HFFc6 (cell line): ENCODE data around the gene FAM221B. TPM values are rescaled to one million over a fixed set of nuclear protein-coding genes. Genes with fewer than 3 reads are reported as not detected.
A peak's percentile ranks its signal among the peaks of the same experiment; 100 is the strongest.

Experiments used
- DNase-seq: peaks from one replicate; pipeline ENCODE4 v3.0.0-alpha.2; 2018
- H3K27ac Mint-ChIP-seq: 2 replicates; pipeline ENCODE4 v1.8.0; 2020; ENCODE audit warnings: mild to moderate bottlenecking, mixed read lengths
- H3K27me3 Mint-ChIP-seq: 2 replicates; pipeline ENCODE4 v1.8.0; 2021; ENCODE audit warnings: mild to moderate bottlenecking, moderate library complexity, mixed read lengths; ENCODE audit not compliant: insufficient read depth
- H3K36me3 Mint-ChIP-seq: 2 replicates; pipeline ENCODE4 v1.8.0; 2021; ENCODE audit warnings: low read depth, mixed read lengths
- H3K4me1 Mint-ChIP-seq: 2 replicates; pipeline ENCODE4 v1.8.0; 2020; ENCODE audit warnings: low read depth, mixed read lengths
- H3K4me3 Mint-ChIP-seq: 2 replicates; pipeline ENCODE4 v1.8.0; 2020; ENCODE audit warnings: mild to moderate bottlenecking, moderate library complexity, mixed read lengths
- H3K9me3 Mint-ChIP-seq: 2 replicates; pipeline ENCODE4 v1.8.0; 2020; ENCODE audit warnings: mild to moderate bottlenecking, mixed read lengths
- CTCF ChIP-seq: fragments of 200-600 bp; sonication (generic); IDR thresholded peaks from 2 replicates; pipeline ENCODE4 v1.5.0; 2021; ENCODE audit warnings: antibody characterized with exemption, mild to moderate bottlenecking
- total RNA-seq, 6 experiments: library from RNA; stranded (reverse); fragmentation: NEBNext Ultra II Directional; extraction: Animal tissue kit (Norgen Biotek cat#: 25700); gene quantifications; 2 replicates in 1 of 6; 3 replicates in 5 of 6; pipeline ENCODE4 v1.2.3, GENCODE V29; 2021

The FAM221B gene
- total RNA-seq, 6 experiments from 2014 or later = not detected

- peak overlapping the region; percentile 75; the same call in 1 of the 2 replicates for H3K27ac Mint-ChIP-seq
- H3K36me3 Mint-ChIP-seq = no peaks in the 10 kb centered on the region
- H3K27me3 Mint-ChIP-seq = no peaks in the 10 kb centered on the region; the same call in none of the 2 replicates
- no peak overlapping the region for H3K4me3 Mint-ChIP-seq
- no peak for DNase-seq
- no peak for TF ChIP-seq CTCF
- H3K9me3 Mint-ChIP-seq = no peaks in the 10 kb centered on the region
- H3K4me1 Mint-ChIP-seq = peaks cover 45% of the 10 kb centered on the region
These were observed 17.6 kb upstream of the FAM221B start for GRCh38 chr9:35845824-35846771.

DNA sequence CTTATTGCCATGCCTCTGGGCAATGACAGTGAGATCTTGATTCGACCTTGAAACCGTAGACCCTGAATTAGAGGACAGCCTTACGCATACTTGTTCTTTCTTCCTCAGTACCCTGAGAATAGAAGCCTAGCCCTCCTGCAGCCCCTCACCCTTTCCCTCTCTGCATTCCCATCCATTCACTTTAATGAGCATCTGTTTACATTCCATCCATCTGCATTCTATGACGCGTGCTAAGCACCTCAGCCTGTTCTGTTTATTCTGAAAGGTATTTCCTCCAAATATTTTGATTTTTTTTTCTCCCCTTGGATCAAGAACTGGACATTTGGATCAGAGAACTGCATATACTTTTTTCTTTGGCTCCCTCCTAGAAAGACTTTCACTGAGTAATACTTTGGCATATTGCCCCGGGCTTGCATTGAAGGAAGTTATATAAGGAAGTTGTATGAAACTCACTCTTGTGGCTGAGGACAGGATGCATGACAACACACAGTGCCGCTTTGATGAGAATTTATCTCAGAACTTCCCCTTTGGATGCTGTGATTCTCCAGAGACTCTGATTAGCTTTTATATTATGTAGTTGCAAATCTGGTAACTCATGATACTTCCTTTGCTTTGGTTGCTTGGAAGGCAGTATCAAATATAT, 16.2 kb upstream of the FAM221B start:
- Mint-ChIP-seq H3K4me3 (peak overlapping the region; percentile 33; the same call in 1 of the 2 replicates), H3K27me3 (no peaks in the 10 kb centered on the region; the same call in none of the 2 replicates), H3K36me3 (no peaks in the 10 kb centered on the region), H3K9me3 (no peaks in the 10 kb centered on the region), H3K27ac (peak overlapping the region; percentile 75), H3K4me1 (peaks cover 45% of the 10 kb centered on the region)
- DNase-seq = peak; percentile 90
- TF ChIP-seq CTCF = no peak

- H3K4me1 Mint-ChIP-seq = peaks cover 31% of the 10 kb centered on the region
- H3K27ac Mint-ChIP-seq = no peak overlapping the region
- no peak for DNase-seq
- peaks cover 4% of the 10 kb centered on the region for H3K27me3 Mint-ChIP-seq
- H3K4me3 Mint-ChIP-seq = no peak overlapping the region
- no peak for TF ChIP-seq CTCF
- H3K9me3 Mint-ChIP-seq = no peaks in the 10 kb centered on the region
- no peaks in the 10 kb centered on the region for H3K36me3 Mint-ChIP-seq
These were observed 14.3 kb upstream of the FAM221B start for GRCh38 chr9:35842795-35843194.

DNA sequence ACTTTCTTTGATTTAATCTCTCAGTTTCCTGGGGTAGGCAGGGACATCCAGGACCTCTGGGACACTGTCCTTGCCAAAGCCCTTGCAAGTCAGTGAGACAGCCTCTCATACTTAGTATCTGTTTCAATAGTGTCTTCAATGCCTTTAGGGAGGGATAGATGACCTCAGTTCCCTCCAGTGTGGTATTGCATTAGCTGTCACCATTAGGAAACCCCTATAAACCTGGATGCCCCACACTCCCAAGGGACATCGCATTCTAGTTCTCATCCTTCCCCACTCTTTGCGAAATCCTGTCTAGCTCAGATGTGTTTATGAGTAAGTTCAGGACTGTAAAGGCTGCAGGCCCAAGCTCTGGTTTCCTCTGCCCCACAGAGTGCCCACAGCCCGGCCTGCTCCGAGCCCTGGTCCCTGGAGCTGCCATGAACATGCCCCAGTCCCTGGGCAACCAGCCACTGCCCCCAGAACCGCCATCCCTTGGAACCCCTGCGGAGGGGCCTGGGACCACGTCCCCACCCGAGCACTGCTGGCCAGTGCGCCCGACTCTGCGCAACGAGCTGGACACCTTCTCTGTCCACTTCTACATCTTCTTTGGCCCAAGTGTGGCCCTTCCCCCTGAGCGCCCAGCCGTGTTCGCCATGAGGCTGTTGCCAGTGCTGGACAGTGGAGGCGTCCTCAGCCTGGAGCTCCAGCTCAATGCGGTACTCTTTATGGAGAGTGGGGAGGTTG, 13.7 kb upstream of the FAM221B start:
- Mint-ChIP-seq H3K4me3 (no peak overlapping the region), H3K4me1 (peaks cover 25% of the 10 kb centered on the region), H3K27ac (no peak overlapping the region), H3K36me3 (no peaks in the 10 kb centered on the region; the same call in 1 of the 2 replicates), H3K9me3 (no peaks in the 10 kb centered on the region), H3K27me3 (peaks cover 4% of the 10 kb centered on the region)
- TF ChIP-seq CTCF = no peak
- DNase-seq = no peak

GRCh38 chr9:35841645-35841900, 13.0 kb upstream of the FAM221B start:
- TF ChIP-seq CTCF = no peak
- Mint-ChIP-seq H3K9me3 (no peaks in the 10 kb centered on the region), H3K4me3 (no peak overlapping the region), H3K27me3 (peaks cover 4% of the 10 kb centered on the region), H3K27ac (no peak overlapping the region), H3K36me3 (no peaks in the 10 kb centered on the region; the same call in 1 of the 2 replicates), H3K4me1 (peaks cover 22% of the 10 kb centered on the region)
- DNase-seq = no peak
